T1000 (cell line): ENCODE measurements around the gene CHMP5.
"Not testable (repeated sequence)": the region's sequence is repeated elsewhere in the genome, so short reads cannot be mapped to it uniquely, and the experiment has no call there.

Source experiments
- DNase-seq: peaks from one replicate; lab custom pipeline; 2025; ENCODE audit warnings: mixed read lengths; lab: John Stamatoyannopoulos, UW

Gene CHMP5

DNA sequence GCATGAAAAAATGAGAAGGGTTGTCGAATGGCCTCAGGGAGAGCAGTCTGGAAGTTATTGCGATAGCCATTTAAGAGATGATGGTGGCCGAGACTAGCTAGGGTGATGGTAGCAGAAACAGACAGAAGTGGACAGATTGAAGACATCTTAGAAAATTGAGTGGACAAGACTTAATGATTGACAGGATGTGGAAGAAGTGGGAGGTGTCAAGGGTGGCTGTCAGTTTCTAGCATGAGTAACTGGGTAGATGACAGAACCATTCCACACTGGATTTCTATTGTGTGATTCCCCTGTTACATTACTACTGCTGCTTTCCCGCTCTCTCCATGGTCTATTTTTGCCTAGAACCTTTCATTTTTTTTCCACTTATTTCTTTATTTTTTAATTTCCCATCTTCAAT lies 12.6 kb downstream of the CHMP5 start:
- no peak for DNase-seq

DNA sequence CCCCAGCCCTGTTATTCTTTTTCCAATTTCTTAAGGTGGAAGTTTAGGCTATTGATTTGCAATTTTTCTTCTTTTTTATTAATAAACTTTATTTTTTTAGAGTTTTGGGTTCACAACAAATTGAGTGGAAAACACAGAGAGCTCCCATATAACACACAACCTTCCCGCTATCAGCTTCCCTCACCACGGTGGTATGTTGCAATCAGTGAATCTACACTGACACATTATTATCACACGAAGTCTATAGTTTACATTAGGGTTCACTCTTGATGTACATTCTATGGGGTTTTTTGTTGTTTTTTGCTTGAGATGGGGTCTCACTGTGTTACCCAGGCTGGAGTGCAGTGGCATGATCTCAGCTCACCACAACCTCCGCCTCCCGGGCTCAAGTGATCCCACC lies 20.7 kb downstream of the CHMP5 start:
- no peak for DNase-seq

DNA sequence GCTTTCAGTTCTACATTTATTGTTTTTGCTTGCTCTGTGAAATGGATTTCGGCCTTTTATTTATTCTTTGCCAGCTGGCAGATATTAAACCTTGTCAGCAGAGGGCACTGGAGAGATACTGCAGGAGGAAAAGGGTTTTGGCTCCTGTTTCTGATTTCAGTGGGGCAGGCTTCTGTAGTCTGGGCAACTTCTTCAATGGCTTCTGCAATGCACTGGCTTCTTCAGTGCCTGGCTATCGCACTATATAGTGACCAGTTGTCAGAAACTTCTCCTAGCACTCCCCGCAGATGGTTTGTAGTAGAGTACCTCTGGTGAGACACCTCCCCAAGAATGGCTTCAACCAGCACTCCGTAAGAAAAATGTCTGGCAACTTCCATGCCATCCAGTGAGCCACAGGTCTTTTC lies 22.2 kb downstream of the CHMP5 start:
- no peak for DNase-seq

DNA sequence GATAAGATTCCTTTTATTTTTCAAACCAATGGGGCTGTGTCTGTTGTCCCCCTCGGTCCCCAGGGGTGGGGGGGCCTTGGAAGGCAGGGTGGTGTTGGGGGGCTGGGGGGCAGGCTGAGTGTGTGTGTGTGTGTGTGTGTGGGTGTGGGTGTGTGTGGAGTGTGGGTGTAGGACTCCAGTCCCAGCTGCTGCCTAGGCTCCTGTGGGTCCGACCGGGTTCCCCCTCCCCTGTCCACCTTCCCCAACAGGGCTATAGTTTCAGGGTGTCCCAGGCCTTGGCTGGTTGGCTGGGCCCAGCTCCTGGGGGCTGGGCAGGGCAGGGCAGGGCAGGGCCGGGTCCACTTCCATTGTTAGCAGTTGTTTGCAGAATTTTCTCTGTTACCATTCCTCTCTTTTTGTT lies 23.4 kb downstream of the CHMP5 start:
- DNase-seq: no peak

DNA sequence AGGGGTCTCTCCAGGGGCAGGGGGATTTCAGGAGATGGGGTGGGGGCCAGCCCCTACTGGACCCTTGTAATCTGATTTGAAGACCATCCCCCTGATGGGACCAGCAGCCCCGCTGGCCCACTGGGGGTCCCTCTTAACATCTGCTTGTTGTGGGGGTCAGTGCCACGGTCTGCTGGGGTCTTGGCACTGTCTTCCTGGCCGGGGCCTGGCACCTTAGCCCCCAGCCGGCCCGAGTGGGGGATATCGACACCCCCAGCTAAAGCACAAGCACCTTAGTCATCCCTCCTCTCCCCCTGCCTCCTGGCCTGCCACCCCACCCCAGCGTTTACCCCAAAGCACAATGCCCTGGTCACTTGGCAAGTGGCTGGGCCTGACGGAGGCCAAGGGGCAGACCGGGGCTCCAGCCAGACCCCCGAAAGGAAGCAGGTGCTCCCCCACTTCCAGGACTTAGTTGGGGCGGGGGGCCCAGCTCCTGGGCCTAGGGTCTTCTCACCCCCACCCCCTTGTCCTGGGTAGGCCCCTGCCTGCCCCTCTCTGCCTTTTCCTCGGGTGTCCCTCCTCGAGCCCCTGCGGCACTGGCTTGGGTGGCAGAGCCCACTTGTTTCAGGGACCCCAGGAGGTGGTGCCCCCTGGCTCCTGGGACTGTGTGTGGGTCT lies 24.1 kb downstream of the CHMP5 start:
- no peak for DNase-seq

DNA sequence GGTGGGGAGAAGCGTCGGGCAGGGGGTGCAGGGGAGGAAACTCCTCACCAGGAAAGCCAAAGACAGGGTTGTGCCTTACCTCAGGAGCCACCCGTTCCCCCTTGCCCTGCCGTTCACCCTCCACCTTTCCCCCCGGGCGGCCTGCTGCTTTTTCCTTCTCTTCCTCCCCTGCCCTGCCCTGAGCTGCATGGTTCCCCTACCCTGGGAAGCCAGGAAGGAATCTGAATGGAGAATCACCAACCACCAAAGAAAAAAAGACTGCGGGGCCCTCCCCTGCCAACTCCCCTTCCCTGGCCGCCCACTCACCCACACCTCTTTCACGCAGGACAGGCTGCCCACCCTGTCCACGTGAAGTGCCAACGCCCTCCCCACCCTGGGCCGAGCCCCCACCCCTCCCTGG lies 24.6 kb downstream of the CHMP5 start:
- no peak for DNase-seq

DNA sequence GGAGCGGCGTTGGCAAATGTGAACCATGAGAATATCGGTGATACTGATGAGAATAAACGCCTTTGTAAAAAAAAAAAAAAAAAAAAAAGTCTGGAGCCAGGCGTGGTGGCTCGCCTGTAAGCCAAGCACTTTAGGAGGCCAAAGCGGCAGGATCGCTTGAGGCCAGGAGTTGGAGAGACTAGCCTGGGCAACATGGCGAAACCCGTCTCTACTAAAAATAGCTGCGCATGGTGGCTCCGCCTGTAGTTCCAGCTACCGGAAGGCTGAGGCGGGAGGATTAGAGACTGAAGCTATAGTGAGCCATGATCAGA lies 25.0 kb downstream of the CHMP5 start:
- DNase-seq: no peak

DNA sequence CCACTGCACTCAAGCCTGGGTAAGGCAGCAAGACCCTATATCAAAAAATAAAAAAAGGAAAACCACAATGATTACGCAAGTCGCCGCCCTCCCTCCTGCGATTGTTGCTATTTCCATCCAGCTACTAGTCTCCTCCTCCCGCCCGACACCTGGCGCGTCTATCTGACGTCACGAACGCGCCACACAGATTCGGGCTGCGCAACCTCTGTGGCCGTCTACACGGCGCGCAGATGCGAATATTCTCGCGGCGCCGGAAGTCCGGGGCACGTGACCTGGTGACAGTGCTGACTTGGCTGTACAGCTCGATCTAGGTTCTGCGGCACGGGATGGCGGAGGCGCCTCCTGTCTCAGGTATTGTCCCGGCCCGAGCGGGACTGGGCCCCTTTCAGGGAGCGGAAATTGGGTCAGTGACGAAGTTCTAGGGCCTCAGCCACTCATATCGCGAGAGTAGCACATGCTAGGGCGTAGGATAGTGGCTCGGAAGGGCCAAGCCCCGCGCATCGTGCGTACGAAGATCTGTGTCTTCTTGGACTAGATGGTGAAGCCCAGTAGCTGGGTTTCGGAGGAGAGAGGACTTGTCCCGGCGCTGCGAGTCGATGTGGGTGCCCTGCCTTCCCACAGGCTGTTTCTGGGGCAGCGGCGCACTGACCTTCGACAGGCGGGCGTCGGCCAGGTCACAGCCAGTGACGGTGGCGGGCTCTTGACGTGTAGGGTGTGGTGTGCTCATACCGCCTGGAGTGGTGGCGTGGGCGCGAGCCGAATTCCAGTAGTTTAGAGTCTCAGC lies 25.6 kb downstream of the CHMP5 start, which contains the start of gene NFX1:
NFX1 (plus strand) TSS at position 270 of the 784 bp plus-strand sequence; CDS start at position 327, 57 bp downstream.
- DNase-seq: peak; percentile 89

DNA sequence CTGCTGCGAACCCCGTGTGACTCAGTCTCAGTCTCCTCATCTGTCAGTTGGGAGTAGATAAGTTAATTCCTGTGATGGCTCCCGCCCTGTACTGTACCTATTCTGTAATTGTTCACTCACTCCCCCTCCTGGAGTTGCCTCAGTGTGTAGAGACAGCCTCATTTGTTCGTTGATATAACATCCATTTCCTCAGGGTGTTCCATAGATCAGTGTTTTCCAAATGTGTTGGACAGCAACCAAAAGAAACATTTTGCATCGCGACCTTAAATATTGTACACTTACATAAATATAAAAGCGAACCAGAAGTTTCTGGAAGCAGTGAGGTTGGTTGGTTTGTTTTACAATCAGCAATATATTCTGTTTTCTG lies 26.2 kb downstream of the CHMP5 start:
- no peak for DNase-seq

DNA sequence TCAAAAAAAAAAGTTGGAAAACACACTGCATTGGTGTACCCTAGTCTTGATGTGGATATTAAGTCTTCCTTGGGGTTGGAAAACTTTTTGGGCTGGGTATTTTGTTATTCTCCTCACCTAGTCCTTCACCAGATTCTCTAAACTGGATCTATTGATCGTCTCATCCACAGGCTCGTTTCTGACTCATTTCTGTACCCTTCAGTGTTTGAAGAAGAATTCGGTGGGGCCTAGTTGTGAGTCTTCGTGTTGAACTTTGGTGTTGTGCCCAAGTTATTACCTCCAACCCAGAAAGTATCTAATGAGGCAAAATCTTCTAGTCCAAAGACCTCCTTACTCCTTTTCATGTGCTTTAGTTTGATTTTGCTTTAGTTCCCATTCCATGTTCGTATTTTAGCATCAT lies 27.1 kb downstream of the CHMP5 start:
- no peak for DNase-seq

DNA sequence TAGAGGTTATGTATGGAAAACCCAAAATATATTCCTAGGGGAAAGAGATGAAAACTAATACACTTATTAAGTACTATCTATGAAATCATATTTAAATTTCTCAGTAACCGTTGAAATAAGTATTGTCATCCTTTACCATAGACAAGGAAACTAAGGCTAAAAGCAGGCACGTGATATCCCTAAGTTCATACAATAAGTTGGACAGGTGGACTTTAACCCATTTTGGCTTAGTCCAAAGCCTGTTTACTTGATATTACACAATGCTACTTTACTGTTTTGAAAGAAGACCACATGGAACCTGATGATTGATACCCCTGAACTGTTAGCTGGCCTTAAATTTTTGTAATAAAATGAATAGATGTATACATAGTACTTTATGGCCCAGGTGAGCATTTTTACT lies 28.9 kb downstream of the CHMP5 start:
- DNase-seq: no peak

DNA sequence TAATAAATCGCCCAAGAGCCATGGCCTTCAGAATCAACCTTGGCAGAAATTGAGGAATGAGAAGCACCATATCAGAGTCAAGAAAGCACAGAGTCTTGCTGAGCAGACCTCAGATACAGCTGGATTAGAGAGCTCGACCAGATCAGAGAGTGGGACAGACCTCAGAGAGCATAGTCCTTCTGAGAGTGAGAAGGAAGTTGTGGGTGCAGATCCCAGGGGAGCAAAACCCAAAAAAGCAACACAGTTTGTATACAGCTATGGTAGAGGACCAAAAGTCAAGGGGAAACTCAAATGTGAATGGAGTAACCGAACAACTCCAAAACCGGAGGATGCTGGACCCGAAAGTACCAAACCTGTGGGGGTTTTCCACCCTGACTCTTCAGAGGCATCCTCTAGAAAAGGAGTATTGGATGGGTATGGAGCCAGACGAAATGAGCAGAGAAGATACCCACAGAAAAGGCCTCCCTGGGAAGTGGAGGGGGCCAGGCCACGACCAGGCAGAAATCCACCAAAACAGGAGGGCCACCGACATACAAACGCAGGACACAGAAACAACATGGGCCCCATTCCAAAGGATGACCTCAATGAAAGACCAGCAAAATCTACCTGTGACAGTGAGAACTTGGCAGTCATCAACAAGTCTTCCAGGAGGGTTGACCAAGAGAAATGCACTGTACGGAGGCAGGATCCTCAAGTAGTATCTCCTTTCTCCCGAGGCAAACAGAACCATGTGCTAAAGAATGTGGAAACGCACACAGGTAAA lies 30.0 kb downstream of the CHMP5 start:
- no peak for DNase-seq

DNA sequence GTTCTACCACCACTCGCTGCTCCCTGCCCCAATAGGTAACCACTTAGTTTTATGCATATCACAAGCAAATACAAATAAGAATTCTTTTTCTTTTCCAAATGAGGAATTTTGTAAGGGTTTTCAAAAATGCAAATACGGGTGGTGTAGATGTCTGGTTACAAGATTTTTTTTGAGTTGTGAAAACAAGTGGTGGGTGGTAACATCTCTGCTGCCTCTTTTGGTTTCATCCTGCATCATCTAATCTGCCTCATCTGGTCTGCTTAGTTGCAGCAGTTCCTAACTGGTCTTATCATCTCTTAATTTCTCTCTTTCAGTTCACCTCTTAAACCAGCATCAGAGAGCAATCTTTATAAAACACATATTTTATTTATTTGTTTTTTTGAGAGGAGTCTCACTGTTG lies 30.7 kb downstream of the CHMP5 start:
- no peak for DNase-seq

DNA sequence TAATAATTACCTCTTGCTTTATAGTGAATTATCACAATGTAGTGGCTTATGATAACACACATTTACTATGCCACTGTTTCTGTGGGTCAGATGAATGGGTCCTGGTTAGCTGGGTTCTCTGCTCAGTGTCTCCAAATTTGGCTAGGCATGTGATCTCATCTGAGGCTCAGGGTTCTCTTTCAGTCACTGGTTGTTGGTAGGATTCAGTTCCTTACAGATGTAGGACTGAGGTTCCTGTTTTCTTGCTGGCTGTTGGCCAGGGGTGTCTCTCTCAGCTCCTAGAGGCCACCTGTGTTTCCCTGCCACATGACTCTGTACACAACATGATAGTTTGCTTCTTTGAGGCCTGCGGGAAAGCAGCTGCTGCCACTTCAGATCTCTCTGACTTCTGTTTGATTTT lies 32.6 kb downstream of the CHMP5 start:
- DNase-seq: no peak

DNA sequence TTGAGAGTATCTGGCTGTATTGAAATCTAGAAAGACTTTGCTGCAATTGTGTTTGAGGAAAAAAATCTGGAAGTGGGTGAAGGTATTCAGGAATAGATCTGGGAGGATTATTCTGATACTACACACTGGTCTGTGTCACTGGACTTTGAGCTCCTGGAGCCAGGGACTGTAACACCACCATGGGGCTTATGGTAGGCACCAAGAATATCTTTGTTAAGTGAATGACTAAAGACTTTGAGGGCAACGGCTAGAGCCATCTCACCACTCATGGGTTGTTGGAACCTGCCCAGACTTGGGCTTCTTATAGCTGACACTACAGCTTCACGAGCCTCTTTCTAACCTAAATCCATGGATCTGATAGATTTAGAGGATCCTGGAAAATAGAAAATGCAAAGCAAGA lies 35.7 kb downstream of the CHMP5 start:
- no peak for DNase-seq

DNA sequence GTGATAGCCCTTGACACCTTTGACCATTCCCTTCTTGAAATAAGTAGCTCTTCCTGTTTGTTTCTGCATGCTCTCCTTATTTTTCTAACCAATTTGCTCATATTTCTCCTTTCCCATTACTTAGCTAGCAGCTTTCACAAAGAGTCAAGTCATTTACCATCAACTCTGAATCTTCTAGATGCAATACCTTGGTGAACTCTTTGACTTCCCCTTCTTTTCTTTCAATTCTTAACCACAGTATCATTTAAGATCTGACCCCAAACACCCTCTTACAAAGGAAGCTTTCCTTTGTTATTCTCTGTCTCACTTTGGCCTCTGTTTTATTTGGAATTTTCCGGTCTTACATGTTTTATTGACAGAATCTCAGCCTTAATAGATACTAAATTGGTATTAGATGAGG lies 39.5 kb downstream of the CHMP5 start:
- DNase-seq: no peak

DNA sequence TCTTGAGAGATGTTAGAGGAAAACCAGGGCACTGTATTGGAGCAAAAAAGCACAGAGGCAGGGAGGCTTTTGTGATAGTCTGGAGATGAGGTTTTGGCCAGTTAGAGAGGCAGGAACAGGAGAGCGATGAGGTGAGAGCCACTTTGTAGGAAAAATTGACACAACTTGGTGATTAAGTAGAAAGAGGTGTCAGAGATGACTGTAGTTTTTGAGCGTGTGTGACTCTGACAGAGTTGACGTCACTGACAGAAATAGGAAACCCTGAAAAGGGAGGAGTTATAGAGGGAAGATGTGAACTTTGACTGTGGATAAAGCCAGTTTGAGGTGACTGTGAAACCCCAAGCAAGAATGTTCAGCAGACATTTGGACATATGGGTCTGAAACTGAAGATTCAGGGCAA lies 41.2 kb downstream of the CHMP5 start:
- DNase-seq: no peak

DNA sequence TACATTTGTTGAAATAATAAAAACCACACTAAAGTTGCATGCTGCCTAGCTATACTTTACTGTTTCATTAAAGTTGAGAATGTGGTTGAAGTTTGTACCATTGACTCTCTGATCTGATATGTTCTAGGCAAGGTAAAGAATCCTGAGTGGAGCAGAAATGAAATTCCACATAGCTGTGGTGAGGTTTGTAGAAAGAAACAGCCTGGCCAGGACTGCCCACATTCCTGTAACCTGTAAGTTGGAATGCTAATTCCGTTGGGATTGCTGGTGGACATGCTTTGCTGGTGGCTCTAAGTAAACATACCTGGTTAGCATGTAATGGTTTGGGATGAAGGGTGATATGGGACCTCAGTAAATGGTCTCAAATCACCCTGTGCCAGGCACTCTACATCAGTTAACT lies 42.2 kb downstream of the CHMP5 start:
- DNase-seq: no peak

DNA sequence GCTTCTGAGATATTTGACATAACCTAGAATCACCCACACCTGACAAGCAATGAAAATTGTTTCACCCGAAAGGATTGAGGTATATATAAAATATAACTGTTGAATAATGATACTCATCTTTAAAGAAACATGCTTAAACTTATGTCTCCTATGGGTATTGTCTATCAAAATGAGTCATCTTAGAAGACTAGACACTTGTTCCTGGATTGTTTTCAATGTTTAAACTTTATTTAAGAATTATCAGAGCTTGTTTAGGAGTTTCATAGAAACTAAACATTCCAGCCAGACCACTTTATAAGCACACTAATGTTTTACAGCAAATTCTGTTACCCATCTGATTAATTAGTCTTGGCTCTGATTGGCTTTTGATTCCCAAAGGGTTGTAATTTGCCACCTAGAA lies 45.1 kb downstream of the CHMP5 start:
- no peak for DNase-seq

DNA sequence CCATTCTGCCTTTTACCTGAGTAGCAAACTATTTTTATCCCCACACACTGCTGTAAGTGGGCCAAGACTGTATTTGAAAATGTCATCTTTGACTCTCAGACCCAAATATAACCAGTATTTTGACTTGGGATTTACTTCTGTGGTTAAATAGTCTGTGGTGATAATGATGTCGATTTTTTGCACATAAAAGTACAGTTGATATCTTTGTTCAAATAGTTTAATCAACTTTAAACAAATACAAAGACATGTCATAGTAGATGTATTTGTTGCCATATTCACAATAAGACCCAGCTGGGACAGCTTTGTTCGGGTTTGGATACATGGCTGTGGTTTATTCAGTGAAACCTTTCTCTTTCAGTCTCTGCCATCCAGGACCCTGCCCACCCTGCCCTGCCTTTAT lies 45.9 kb downstream of the CHMP5 start:
- DNase-seq: no peak

DNA sequence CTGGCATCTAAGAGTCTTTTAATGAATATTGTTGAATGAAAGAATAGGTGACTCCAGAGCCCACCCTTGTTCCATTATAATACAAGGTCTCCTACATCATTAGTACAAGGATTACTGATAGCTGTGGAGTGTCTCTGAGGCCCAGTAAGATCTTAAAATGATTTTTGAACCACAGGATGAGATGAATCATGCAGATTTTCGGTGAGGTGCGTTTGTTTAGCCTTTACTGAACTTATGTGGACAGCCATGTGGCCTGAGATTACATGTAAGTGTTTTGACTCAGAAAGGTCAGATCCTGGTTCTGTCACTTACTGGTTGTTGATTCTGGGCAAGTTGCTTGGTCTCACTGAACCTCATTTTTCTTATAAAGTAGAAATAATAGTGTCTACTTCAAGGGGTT lies 47.1 kb downstream of the CHMP5 start:
- no peak for DNase-seq

DNA sequence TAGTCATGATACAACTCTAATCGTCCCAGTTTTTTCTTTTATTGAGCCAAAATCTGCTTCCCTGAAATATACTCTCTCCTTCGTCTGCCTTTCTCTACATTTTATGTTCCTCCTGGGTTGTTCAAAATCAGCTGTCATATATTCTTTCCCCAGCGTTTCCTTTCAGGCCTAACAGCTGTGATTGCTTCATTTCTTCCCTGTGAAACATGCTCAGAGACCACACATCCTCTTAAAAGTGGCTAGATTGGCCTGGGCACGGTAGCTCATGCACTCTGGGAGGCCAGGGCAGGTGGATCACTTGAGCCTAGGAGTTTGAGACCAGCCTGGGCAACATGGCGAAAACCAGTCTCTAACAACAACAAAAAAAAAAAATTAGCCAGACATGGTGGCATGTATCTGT lies 50.5 kb downstream of the CHMP5 start:
- no peak for DNase-seq

DNA sequence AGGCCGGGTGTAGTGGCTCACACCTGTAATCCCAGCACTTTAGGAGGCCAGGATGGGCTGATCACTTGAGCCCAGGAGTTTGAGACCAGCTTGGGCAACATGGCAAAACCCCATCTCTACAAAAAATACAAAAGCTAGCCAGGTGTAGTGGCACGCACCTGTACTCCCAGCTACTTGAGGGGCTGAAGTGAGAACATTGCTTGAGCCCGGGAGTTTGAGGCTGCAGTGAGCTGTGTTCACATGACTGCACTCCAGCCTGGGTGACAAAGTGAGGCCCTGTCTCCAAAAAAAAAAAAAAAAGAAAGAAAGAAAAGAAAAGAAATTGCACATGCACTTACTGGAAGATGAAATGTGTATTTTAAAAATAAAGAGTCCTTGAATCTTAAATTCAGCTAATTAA lies 52.3 kb downstream of the CHMP5 start:
- not testable (repeated sequence) for DNase-seq
